ENCODE data around the gene DHX38. TPM values are rescaled to one million over a fixed set of nuclear protein-coding genes. Genes with fewer than 3 reads are reported as not detected.

DHX38 gene
- total RNA-seq, 2 donors from 2014 or later = 74.9 to 82.7 TPM

- H3K9me3 Mint-ChIP-seq = no peaks in the 10 kb centered on the region
- DNase-seq (no peak), ATAC-seq (replicated peaks in 1 of 2) (no peak)
- no peaks in the 10 kb centered on the region for H3K27me3 Mint-ChIP-seq (ENCODE audit: low read depth)
- no peak overlapping the region for H3K4me3 Mint-ChIP-seq
- no peaks in the 10 kb centered on the region for H3K4me1 Mint-ChIP-seq (ENCODE audit: low read depth)
- no peaks in the 10 kb centered on the region for H3K36me3 Mint-ChIP-seq (ENCODE audit: insufficient read depth in 2 of 2)
- no peak overlapping the region for H3K27ac Mint-ChIP-seq
Measured at GRCh38 chr16:72132726-72133125, 39.1 kb downstream of the DHX38 start.

- no peak for DNase-seq
- Mint-ChIP-seq H3K27me3 (ENCODE audit: low read depth) (no peaks in the 10 kb centered on the region), H3K4me1 (ENCODE audit: low read depth) (no peaks in the 10 kb centered on the region), H3K36me3 (ENCODE audit: insufficient read depth in 2 of 2) (no peaks in the 10 kb centered on the region), H3K9me3 (no peaks in the 10 kb centered on the region), H3K27ac (no peak overlapping the region), H3K4me3 (no peak overlapping the region)
- no peak for ATAC-seq (replicated peaks in 1 of 2)
Measured at GRCh38 chr16:72134507-72134906, 40.9 kb downstream of the DHX38 start.

- DNase-seq = no peak
- no peaks in the 10 kb centered on the region for H3K27me3 Mint-ChIP-seq (ENCODE audit: low read depth)
- H3K9me3 Mint-ChIP-seq = no peaks in the 10 kb centered on the region
- H3K4me3 Mint-ChIP-seq = no peak overlapping the region
- ATAC-seq (replicated peaks in 1 of 2) = no peak
- no peak overlapping the region for H3K27ac Mint-ChIP-seq
- H3K4me1 Mint-ChIP-seq (ENCODE audit: low read depth) = no peaks in the 10 kb centered on the region
- H3K36me3 Mint-ChIP-seq (ENCODE audit: insufficient read depth in 2 of 2) = no peaks in the 10 kb centered on the region
Measured at GRCh38 chr16:72137380-72138063, 43.9 kb downstream of the DHX38 start.

- H3K27me3 Mint-ChIP-seq (ENCODE audit: low read depth) = no peaks in the 10 kb centered on the region
- H3K9me3 Mint-ChIP-seq = no peaks in the 10 kb centered on the region
- H3K27ac Mint-ChIP-seq = no peak overlapping the region
- H3K4me1 Mint-ChIP-seq (ENCODE audit: low read depth) = no peaks in the 10 kb centered on the region
- ATAC-seq (replicated peaks in 1 of 2) = no peak
- no peak for DNase-seq
- H3K4me3 Mint-ChIP-seq = no peak overlapping the region
- H3K36me3 Mint-ChIP-seq (ENCODE audit: insufficient read depth in 2 of 2) = no peaks in the 10 kb centered on the region
Measured at GRCh38 chr16:72138064-72138572, 44.5 kb downstream of the DHX38 start.

- H3K36me3 Mint-ChIP-seq (ENCODE audit: insufficient read depth in 2 of 2) = no peaks in the 10 kb centered on the region
- H3K27me3 Mint-ChIP-seq (ENCODE audit: low read depth) = no peaks in the 10 kb centered on the region
- H3K27ac Mint-ChIP-seq = no peak overlapping the region
- no peaks in the 10 kb centered on the region for H3K9me3 Mint-ChIP-seq
- no peak for ATAC-seq (replicated peaks in 1 of 2)
- H3K4me3 Mint-ChIP-seq = no peak overlapping the region
- no peak for DNase-seq
- H3K4me1 Mint-ChIP-seq (ENCODE audit: low read depth) = no peaks in the 10 kb centered on the region
Measured at GRCh38 chr16:72139908-72140307, 46.3 kb downstream of the DHX38 start.

GRCh38 chr16:72142476-72142875 lies 48.8 kb downstream of the DHX38 start:
- no peaks in the 10 kb centered on the region for H3K9me3 Mint-ChIP-seq
- no peaks in the 10 kb centered on the region for H3K36me3 Mint-ChIP-seq (ENCODE audit: insufficient read depth in 2 of 2)
- no peak for DNase-seq
- no peaks in the 10 kb centered on the region for H3K4me1 Mint-ChIP-seq (ENCODE audit: low read depth)
- no peak for ATAC-seq (replicated peaks in 1 of 2)
- H3K4me3 Mint-ChIP-seq = no peak overlapping the region
- no peak overlapping the region for H3K27ac Mint-ChIP-seq
- no peaks in the 10 kb centered on the region for H3K27me3 Mint-ChIP-seq (ENCODE audit: low read depth)

GRCh38 chr16:72149676-72150464 lies 56.2 kb downstream of the DHX38 start:
- DNase-seq (no peak), ATAC-seq (replicated peaks in 1 of 2) (no peak)
- Mint-ChIP-seq H3K36me3 (ENCODE audit: insufficient read depth in 2 of 2) (no peaks in the 10 kb centered on the region), H3K4me1 (ENCODE audit: low read depth) (no peaks in the 10 kb centered on the region), H3K27ac (no peak overlapping the region), H3K27me3 (ENCODE audit: low read depth) (no peaks in the 10 kb centered on the region), H3K9me3 (no peaks in the 10 kb centered on the region), H3K4me3 (no peak overlapping the region)

GRCh38 chr16:72159386-72159785 lies 65.7 kb downstream of the DHX38 start:
- H3K36me3 Mint-ChIP-seq (ENCODE audit: insufficient read depth in 2 of 2) = no peaks in the 10 kb centered on the region
- DNase-seq (no peak), ATAC-seq (replicated peaks in 1 of 2) (no peak)
- peaks cover 0 to 2% of the 10 kb centered on the region in 2 donors for H3K9me3 Mint-ChIP-seq
- H3K27ac Mint-ChIP-seq = no peak overlapping the region
- H3K27me3 Mint-ChIP-seq (ENCODE audit: low read depth) = peaks cover 5% of the 10 kb centered on the region
- H3K4me3 Mint-ChIP-seq = no peak overlapping the region
- no peaks in the 10 kb centered on the region for H3K4me1 Mint-ChIP-seq (ENCODE audit: low read depth)

- H3K27ac Mint-ChIP-seq = no peak overlapping the region
- H3K9me3 Mint-ChIP-seq = peaks cover 0 to 2% of the 10 kb centered on the region in 2 donors
- no peak overlapping the region for H3K4me3 Mint-ChIP-seq
- DNase-seq = no peak
- peaks cover 5% of the 10 kb centered on the region for H3K27me3 Mint-ChIP-seq (ENCODE audit: low read depth)
- ATAC-seq (replicated peaks in 1 of 2) = no peak
- H3K36me3 Mint-ChIP-seq (ENCODE audit: insufficient read depth in 2 of 2) = no peaks in the 10 kb centered on the region
- no peaks in the 10 kb centered on the region for H3K4me1 Mint-ChIP-seq (ENCODE audit: low read depth)
Measured at GRCh38 chr16:72159801-72160200, 66.2 kb downstream of the DHX38 start.

- H3K36me3 Mint-ChIP-seq (ENCODE audit: insufficient read depth in 2 of 2) = no peaks in the 10 kb centered on the region
- no peak for ATAC-seq (replicated peaks in 1 of 2)
- DNase-seq = no peak
- peaks cover 0 to 3% of the 10 kb centered on the region in 2 donors for H3K9me3 Mint-ChIP-seq
- H3K4me3 Mint-ChIP-seq = no peak overlapping the region
- H3K27me3 Mint-ChIP-seq (ENCODE audit: low read depth) = peaks cover 5% of the 10 kb centered on the region
- no peaks in the 10 kb centered on the region for H3K4me1 Mint-ChIP-seq (ENCODE audit: low read depth)
- no peak overlapping the region for H3K27ac Mint-ChIP-seq
Measured at GRCh38 chr16:72162105-72162692, 68.6 kb downstream of the DHX38 start.

Other genes with a start within 250 kb of the DHX38 start
- gene ATXN1L, start 247.9 kb upstream of the DHX38 start, total RNA-seq = 10 to 100 TPM; 21.7 to 25.8 TPM
- gene ZNF821, start 209.7 kb upstream of the DHX38 start, total RNA-seq = 10 to 100 TPM; 12.7 to 15.4 TPM
- gene IST1, start 198.3 kb upstream of the DHX38 start, total RNA-seq = 100 to 1,000 TPM; 190 to 194 TPM
- gene PKD1L3, start 93.4 kb upstream of the DHX38 start, total RNA-seq = under 1 TPM in 1 of 2 donors, not detected in 1; 0.07 TPM
- 10 to 100 TPM in 1 of 2 donors, 1 to 10 TPM in 1; 9.8 to 15.0 TPM for gene DHODH, start 85.1 kb upstream of the DHX38 start, total RNA-seq
- gene HP, start 39.3 kb upstream of the DHX38 start, total RNA-seq = not detected
- gene HPR, start 30.6 kb upstream of the DHX38 start, total RNA-seq = not detected
- gene TXNL4B, start 227 bp upstream of the DHX38 start, total RNA-seq = 10 to 100 TPM; 29.3 to 34.4 TPM
- 1 to 10 TPM; 1.8 to 2.6 TPM for gene PMFBP1, start 78.3 kb downstream of the DHX38 start, total RNA-seq